HL-60/S4 (cell line): ENCODE data around the gene MAGEB1.

Experiments used
- in situ Hi-C: fragments of 300-500 bp; cut with MboI; formaldehyde crosslinking; loops from 2 replicates; pipeline ENCODE4 v1.14.3; 2022; ENCODE audit warnings: low sequenced_read_pairs

The MAGEB1 gene

GRCh38 chrX:30283456-30284200 lies 36.7 kb downstream of the MAGEB1 start:
- in situ Hi-C loops = no loop called here

- in situ Hi-C loops = no loop called here
These were observed 49.7 kb downstream of the MAGEB1 start for GRCh38 chrX:30296408-30297254.

- in situ Hi-C loops = no loop called here
These were observed 54.3 kb downstream of the MAGEB1 start for GRCh38 chrX:30301208-30301607.
